Suppressor macrophage (primary cell): ENCODE measurements around the gene PODXL.
"Not testable (repeated sequence)": the region's sequence is repeated elsewhere in the genome, so short reads cannot be mapped to it uniquely, and the experiment has no call there.

Experiments
- DNase-seq, 4 experiments: peaks; one replicate each; pipeline ENCODE4 v3.0.0-alpha.2; 2020 to 2022

The PODXL gene

DNA sequence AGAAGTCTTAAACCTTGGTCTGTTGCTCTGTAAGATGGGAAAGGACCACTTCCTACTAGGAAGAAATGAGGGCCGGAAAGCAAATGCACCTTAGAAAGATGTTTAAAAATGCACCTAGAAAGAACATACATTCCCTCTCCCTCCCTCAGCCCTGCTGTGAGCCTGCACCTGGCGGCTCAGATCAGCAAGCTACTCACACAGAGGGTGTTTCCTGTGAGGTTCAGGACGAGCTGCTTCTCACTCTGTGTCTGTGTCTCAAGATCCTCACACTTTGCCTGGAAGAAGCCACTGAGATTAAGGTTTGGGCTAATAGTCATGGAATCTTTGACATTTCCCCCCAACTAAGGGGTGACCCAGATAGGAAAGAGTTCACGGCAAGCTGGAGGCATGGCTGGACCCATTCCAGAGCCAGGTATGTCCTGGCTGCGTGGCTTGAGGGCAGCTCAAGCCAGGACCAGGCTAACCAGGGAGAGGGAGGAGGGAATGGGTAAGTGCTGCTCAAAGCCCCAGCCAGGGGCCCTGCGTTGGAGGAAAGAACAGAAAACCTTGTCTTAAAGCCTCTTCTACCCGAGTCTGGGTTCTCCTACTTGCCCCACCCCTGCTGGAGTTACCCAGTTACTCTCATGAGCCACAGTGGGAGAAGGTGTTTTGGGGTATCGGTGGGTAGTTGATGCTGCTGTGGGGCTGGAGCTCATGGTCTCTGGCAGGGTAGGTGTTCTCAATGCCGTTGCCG lies 47.5 kb downstream of the PODXL start:
- DNase-seq, result no peak

DNA sequence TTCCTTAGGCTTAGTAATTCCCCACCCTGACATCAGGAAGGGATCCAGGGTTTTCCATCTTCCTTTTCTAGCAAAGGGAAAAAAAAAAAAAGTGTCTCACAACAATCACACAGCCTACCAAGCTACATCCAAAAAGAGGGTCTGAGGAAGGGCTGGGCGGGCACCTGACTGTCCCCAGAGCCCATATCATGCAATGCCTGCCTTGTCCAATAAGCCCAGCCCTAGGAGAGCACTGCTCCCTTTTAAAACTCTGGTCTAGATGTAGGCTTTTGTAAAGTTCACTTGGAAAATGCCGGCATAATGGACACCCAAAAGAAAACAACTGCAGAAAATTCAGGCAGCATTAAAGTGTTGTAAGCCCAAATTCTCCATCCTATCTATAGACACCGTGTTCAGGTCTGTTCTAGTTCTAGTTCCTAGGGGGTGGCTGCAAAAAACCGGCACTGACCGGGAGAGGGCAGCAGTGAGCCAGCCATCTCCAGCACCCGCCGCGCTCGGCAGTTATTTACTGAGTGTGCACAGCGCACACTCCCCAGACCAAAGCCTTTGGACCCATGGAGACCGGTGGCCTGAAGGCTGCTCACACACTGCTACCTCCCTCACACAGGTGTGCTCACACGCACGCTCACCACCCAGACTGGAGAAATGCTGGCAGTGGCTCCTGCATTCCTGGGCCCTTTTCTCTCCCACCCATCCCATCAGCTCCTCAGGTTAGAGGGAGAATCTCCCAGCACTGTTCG lies 48.7 kb downstream of the PODXL start:
- DNase-seq, result peak; percentile 74 to 89 (median 82)

DNA sequence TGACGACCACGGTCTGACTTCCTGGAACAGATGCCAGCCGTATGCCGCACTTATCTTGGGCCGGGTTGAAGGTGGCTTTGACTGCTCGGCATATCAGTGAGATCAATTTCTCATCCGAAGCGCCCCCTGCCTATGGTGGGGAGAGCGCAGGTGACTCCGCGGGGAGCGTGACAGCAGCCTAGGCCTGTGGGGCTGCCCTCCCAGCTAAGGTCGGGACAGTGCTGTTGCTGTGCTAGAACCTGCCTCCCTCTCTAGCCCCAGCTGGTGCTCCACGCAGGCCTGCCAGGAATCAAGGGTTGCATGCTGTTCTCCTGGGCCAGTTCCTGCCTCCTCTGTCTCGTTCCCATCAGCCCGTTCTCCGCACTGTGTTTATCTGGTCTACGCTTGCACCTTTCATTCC lies 49.8 kb downstream of the PODXL start:
- DNase-seq, result no peak

- no peak for DNase-seq
Observed at GRCh38 chr7:131505636-131506557, 50.5 kb downstream of the PODXL start.

DNA sequence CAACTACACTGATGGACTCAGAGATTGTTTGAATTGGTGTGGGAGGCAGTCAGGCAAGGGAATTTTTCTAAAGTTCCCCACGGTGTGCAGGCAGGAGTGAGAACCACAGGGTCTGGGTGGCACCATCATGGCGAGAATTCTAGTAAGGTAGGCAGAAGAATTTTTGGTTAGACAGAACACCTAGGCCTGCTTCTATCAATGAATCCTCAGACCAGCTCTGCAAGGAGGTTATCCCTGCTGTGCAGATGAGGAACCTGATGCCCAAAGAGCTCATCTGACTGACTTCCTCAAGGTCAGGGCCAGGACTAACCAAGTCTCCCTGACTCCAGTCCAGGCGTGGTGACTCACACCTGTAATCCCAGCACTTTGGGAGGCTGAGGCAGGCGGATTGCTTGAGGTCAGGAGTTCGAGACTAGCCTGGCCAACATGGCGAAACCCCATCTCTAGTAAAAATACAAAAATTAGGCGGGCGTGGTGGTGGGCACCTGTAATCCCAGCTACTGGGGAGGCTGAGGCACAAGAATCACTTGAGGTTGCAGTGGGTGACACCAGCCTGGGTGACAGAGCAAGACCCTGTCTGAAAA lies 51.3 kb downstream of the PODXL start:
- DNase-seq, result not testable (repeated sequence)

GRCh38 chr7:131504157-131504899 lies 52.1 kb downstream of the PODXL start:
- DNase-seq, result no peak

GRCh38 chr7:131503639-131504038 lies 52.8 kb downstream of the PODXL start:
- no peak for DNase-seq

DNA sequence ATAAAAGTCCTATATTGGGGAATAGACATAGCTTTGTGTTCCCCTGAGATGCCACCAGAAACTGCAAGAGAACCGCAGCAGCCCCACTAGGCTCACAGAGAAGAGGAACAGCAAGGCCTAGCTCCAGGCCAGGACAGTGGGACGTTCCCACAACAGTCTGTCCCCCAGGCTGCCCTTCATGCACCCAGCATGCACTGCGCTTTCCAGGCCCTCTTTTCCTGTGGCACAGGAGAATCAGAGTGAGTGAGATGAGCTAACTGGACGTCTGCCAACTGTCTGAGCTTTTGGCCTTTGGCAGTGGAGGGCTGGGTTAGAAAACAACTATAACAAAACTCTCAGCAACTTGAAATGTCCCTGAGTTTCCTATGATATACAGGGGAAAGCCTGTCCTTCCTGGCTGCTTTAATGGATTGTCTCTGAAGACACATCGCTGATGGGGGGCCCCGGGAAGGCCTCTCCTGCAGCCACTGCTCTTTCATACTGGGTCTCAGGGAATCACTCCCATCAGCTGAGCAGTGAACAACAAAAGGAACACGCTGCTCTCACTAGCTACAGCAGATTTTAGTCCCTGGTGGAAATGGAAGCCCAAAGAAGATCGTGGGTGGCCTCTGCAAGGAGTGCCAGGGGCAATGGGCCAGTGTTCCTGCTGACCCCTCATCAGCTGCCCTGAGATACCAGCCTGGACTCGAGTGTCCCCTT lies 53.5 kb downstream of the PODXL start:
- DNase-seq, result no peak

DNA sequence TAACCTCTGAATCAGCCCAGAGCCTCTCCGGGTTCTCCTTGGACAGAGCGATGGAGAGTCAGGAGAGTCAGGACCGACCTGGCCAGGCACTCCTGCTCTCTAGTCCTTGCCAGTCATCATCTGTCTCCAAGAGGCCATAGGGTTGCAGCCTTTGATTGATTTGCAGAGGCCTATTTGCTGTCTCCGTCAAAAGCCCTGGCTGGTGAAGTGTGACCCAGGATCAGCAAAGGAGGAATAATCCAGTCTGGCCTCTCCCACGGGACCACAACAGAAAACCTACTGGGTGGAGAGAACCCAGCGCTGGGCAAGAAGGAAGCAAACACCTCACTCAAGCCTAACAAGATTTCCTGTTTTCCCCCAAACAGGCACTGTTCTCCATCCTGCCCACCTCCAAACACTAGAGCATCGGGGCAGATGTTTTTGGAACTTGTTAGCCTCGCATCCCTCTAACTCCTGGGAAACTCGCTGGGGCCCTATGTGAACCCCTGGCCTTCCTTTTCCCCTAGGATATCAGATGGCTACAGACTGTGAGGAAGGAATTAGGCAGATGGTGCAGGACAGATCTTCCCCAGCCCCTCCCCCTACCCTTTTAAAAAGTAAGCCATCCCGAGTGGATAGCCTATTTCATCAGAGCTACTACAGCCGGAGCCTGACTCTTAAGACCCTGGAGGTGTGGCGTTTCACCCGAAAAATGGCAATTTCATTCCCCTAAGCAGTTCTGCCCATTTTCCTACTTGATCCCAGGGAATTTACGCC lies 54.3 kb downstream of the PODXL start:
- no peak for DNase-seq

GRCh38 chr7:131501422-131501821 lies 55.0 kb downstream of the PODXL start:
- DNase-seq, result no peak

- DNase-seq, result no peak
Observed at GRCh38 chr7:131500357-131500756, 56.1 kb downstream of the PODXL start.

- DNase-seq, result no peak
Observed at GRCh38 chr7:131499801-131500200, 56.6 kb downstream of the PODXL start.

DNA sequence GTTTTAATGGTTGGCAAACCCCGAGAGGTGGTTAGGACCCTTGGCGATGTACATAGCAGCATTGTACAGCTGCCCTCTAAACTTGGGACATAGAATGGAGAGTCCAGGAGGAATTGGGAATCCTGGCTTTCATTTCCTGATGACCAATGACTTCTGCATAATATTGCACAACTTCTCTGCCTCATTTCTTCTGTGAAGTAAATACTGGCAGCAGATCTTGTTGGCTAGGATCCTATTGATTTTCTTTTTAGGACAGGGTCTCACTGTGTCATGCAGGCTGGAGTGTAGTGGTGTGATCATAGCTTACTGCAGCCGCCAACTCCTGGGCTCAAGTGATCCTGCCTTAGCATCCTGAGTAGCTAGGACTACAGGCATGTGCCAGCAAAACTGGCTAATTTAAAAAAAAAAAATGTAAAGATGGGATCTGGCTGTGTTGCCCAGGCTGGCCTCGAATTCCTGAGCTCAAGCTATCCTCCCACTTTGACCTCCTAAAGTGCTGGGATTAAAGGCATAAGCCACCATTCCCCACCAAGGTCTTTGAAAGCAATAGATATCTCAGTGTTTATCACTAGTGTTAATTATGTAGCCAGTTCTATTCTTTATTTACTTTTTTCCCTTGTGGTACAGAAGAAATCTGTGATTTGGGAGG lies 58.1 kb downstream of the PODXL start:
- no peak for DNase-seq

DNA sequence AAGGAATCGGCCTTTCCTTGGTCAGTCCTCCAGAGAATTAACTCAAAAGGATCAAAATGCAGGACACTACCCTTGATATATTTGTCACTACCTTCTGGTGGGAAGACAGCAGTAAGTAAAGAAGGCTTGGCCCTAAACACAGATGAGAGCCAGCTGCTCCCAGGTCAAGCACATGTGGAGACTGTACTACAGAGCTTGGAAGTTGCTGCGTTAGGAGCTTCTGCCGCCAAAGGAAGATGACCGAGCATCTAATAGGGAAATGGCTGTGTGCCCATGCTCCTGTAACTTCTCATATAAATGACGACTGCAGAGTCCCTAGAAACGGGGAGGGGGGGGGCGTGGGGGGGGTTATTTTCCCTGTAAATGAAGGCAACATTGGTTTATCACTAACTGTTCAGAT lies 59.0 kb downstream of the PODXL start:
- DNase-seq, result no peak

DNA sequence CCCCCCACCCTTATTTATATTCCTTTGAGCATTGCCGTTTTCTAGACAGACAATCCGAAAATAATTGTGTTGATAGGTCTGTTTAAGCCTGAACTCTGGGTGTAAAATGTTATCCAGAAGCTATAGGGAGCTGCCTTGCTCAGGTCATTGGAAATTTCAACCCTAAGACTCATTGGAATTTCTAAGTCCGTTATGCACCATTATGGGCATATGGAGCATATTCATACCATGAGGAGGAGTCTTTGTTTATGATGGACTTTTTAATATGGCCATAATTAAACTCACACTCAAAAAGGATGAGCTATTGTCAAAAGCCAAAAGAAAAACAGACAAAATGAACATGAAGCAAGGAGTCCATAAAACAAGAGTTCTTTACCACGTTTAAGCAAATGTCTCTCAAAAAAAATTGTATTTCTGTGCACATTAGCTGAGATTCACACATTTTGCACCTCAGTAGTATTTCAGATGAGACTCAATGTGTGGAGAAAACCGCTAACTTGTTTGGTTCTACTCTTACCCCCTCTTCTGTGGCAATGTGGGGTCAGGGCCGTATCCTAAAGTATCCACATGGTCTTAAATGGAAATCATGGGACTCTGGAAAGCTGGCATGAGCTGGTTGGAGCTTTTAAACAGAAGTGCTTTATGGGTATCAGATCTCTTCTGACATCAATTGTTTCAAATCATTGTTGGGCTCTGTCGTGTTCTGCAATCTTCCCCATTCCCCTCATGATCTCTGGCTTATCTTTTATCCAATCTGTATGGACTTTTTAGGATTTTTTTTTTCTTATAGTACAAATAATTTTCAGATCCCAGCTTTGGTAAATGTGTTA lies 60.5 kb downstream of the PODXL start:
- DNase-seq, result no peak

DNA sequence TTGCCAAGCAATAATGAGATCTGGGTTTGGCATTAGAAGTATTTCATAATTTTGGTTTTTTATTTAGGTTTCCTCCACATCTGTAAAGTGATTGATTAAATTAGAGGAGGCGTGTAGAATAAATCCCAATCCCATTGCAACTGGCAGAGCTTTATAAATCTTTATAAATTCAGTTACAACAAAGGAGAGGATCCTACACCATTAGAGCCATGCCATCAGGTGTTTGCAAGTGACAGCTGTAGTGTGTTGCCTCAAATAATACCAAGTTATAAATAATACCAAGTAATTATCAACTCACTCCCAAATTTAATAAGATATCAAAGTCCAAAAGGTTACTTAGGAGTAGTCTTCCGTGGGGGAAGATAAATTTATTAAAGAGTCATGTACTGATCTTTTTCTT lies 62.2 kb downstream of the PODXL start:
- no peak for DNase-seq

- DNase-seq, result no peak
Observed at GRCh38 chr7:131493581-131493980, 62.8 kb downstream of the PODXL start.

- no peak for DNase-seq
Observed at GRCh38 chr7:131493081-131493480, 63.3 kb downstream of the PODXL start.

GRCh38 chr7:131489881-131490280 lies 66.5 kb downstream of the PODXL start:
- DNase-seq, result no peak
